Nephron progenitor cell (in vitro differentiated cells): ENCODE data around the gene TOP1.

Source experiments
- DNase-seq: peaks from one replicate; pipeline ENCODE4 v3.0.0; 2021
- H3K27ac Mint-ChIP-seq: 2 replicates; pipeline ENCODE4 v1.8.0; 2021; ENCODE audit warnings: mild to moderate bottlenecking, moderate library complexity, mixed read lengths
- H3K27me3 Mint-ChIP-seq: 2 replicates; pipeline ENCODE4 v1.8.0; 2021; ENCODE audit warnings: mild to moderate bottlenecking, low read depth, mixed read lengths; ENCODE audit not compliant: poor library complexity
- H3K36me3 Mint-ChIP-seq: 2 replicates; pipeline ENCODE4 v1.8.0; 2021; ENCODE audit warnings: low read depth, mixed read lengths
- H3K4me1 Mint-ChIP-seq: 2 replicates; pipeline ENCODE4 v1.8.0; 2021; ENCODE audit warnings: mixed read lengths
- H3K4me3 Mint-ChIP-seq: 2 replicates; pipeline ENCODE4 v1.8.0; 2021; ENCODE audit warnings: mild to moderate bottlenecking, moderate library complexity, mixed read lengths
- H3K9me3 Mint-ChIP-seq: 2 replicates; pipeline ENCODE4 v1.8.0; 2021; ENCODE audit warnings: mild to moderate bottlenecking, moderate library complexity, mixed read lengths
- CTCF ChIP-seq: fragments of 200-600 bp; sonication (generic); IDR thresholded peaks from 2 replicates; pipeline ENCODE4 v1.5.0; 2021; ENCODE audit warnings: antibody characterized with exemption

The TOP1 gene

GRCh38 chr20:41169791-41170351 is 141.2 kb downstream of the TOP1 start:
- peak overlapping the region; percentile 79 for H3K27ac Mint-ChIP-seq
- H3K27me3 Mint-ChIP-seq: peaks cover 2% of the 10 kb centered on the region
- no peaks in the 10 kb centered on the region for H3K9me3 Mint-ChIP-seq
- TF ChIP-seq CTCF: no peak
- peaks cover 74% of the 10 kb centered on the region for H3K36me3 Mint-ChIP-seq
- DNase-seq: no peak
- H3K4me3 Mint-ChIP-seq: no peak overlapping the region
- peaks cover 10% of the 10 kb centered on the region for H3K4me1 Mint-ChIP-seq

- TF ChIP-seq CTCF: no peak
- no peak for DNase-seq
- peak overlapping the region; percentile 71 for H3K27ac Mint-ChIP-seq
- peaks cover 71% of the 10 kb centered on the region for H3K36me3 Mint-ChIP-seq
- peaks cover 11% of the 10 kb centered on the region for H3K4me1 Mint-ChIP-seq
- H3K9me3 Mint-ChIP-seq: no peaks in the 10 kb centered on the region
- no peak overlapping the region for H3K4me3 Mint-ChIP-seq
- H3K27me3 Mint-ChIP-seq: peaks cover 2% of the 10 kb centered on the region
Observed at GRCh38 chr20:41170386-41171105, 141.9 kb downstream of the TOP1 start.

- H3K27me3 Mint-ChIP-seq: peaks cover 2% of the 10 kb centered on the region
- H3K4me3 Mint-ChIP-seq: no peak overlapping the region
- no peaks in the 10 kb centered on the region for H3K9me3 Mint-ChIP-seq
- H3K4me1 Mint-ChIP-seq: peaks cover 11% of the 10 kb centered on the region
- peak overlapping the region; percentile 77 for H3K27ac Mint-ChIP-seq
- DNase-seq: no peak
- no peak for TF ChIP-seq CTCF
- H3K36me3 Mint-ChIP-seq: peaks cover 73% of the 10 kb centered on the region
Observed at GRCh38 chr20:41171736-41172295, 143.2 kb downstream of the TOP1 start.

- no peaks in the 10 kb centered on the region for H3K9me3 Mint-ChIP-seq
- H3K27ac Mint-ChIP-seq: peak overlapping the region; percentile 77
- peaks cover 11% of the 10 kb centered on the region for H3K4me1 Mint-ChIP-seq
- peaks cover 66% of the 10 kb centered on the region for H3K36me3 Mint-ChIP-seq
- no peak for DNase-seq
- no peak overlapping the region for H3K4me3 Mint-ChIP-seq
- no peaks in the 10 kb centered on the region for H3K27me3 Mint-ChIP-seq
- TF ChIP-seq CTCF: no peak
Observed at GRCh38 chr20:41172296-41173140, 143.9 kb downstream of the TOP1 start.

GRCh38 chr20:41173161-41173721 is 144.6 kb downstream of the TOP1 start:
- H3K36me3 Mint-ChIP-seq: peaks cover 66% of the 10 kb centered on the region
- H3K27ac Mint-ChIP-seq: no peak overlapping the region
- peak; percentile 87 for DNase-seq
- H3K4me1 Mint-ChIP-seq: peaks cover 11% of the 10 kb centered on the region
- no peak overlapping the region for H3K4me3 Mint-ChIP-seq
- H3K27me3 Mint-ChIP-seq: no peaks in the 10 kb centered on the region
- H3K9me3 Mint-ChIP-seq: no peaks in the 10 kb centered on the region
- peak; percentile 95 for TF ChIP-seq CTCF
